ENCODE measurements around the gene IL17REL. TPM values are rescaled to one million over a fixed set of nuclear protein-coding genes. Genes with fewer than 3 reads are reported as not detected.

IL17REL gene
- polyA plus RNA-seq, 3 donors = not detected

DNA sequence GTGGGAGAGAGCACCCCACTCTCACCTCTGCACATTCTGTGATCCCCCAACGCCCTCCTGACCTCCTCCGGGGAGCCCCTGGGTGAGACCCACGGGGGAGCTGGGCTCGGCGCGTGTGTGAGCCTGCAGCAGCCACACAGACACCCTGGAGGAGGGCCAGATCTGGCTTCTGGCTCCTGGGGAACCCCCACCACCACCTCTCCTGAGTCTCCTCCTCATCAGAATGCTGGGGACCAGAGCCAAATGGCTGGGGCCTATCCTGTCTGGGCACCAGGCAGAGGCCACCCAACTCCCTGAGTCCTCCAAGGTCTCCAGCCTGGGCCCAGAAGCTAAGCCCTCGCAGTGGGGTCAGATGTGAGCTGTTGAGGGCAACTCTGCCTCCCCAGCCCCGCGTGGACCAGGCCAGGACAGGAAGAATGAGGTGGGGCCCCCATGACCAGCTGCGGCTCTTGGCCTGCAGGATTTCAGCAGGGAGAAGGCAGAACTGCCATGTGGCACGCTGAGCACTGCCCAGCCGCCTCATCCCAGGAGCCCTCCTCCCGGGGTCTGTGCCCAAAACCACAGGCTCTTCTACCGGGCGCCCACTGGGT lies 57.5 kb downstream of the IL17REL start:
- Mint-ChIP-seq H3K4me1 (peaks cover 28% of the 10 kb centered on the region), H3K36me3 (peaks cover 0 to 3% of the 10 kb centered on the region in 2 donors), H3K4me3 (no peak overlapping the region), H3K27me3 (ENCODE audit: low read depth in 3 of 3) (peaks cover 0 to 4% (median 2%) of the 10 kb centered on the region in 3 donors), H3K27ac (no peak overlapping the region), H3K9me3 (no peaks in the 10 kb centered on the region)
- TF ChIP-seq, protein P1, sequence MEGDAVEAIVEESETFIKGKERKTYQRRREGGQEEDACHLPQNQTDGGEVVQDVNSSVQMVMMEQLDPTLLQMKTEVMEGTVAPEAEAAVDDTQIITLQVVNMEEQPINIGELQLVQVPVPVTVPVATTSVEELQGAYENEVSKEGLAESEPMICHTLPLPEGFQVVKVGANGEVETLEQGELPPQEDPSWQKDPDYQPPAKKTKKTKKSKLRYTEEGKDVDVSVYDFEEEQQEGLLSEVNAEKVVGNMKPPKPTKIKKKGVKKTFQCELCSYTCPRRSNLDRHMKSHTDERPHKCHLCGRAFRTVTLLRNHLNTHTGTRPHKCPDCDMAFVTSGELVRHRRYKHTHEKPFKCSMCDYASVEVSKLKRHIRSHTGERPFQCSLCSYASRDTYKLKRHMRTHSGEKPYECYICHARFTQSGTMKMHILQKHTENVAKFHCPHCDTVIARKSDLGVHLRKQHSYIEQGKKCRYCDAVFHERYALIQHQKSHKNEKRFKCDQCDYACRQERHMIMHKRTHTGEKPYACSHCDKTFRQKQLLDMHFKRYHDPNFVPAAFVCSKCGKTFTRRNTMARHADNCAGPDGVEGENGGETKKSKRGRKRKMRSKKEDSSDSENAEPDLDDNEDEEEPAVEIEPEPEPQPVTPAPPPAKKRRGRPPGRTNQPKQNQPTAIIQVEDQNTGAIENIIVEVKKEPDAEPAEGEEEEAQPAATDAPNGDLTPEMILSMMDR (IDR thresholded peaks at IDR 0.05) = no peak
- Histone ChIP-seq H3K4me2 (replicated peaks; ENCODE audit: extremely low read depth, low read length, poor library complexity, severe bottlenecking) (no peak overlapping the region), H2AFZ (ENCODE audit: insufficient read depth, low read depth, low read length, poor library complexity, severe bottlenecking) (no peak overlapping the region), H3K9me3 (replicated peaks in 1 of 2; ENCODE audit: control insufficient read depth in 1 of 2, insufficient read depth in 1 of 2, low read length in 2 of 2) (no peaks in the 10 kb centered on the region), H3K27me3 (ENCODE audit: control insufficient read depth in 2 of 2, insufficient read depth in 2 of 2, low read length in 2 of 2) (no peaks in the 10 kb centered on the region), H3K36me3 (replicated peaks in 1 of 2; ENCODE audit: control insufficient read depth in 1 of 2, insufficient read depth in 2 of 2, low read length in 2 of 2) (no peaks in the 10 kb centered on the region), H4K20me1 (ENCODE audit: insufficient read depth, low read length) (no peaks in the 10 kb centered on the region), H3K4me3 (replicated peaks in 1 of 3; ENCODE audit: low read depth in 2 of 3, low read length in 3 of 3) (no peak overlapping the region), H3K79me2 (ENCODE audit: insufficient read depth, low read length) (peaks cover 6% of the 10 kb centered on the region), H3K27ac (ENCODE audit: low read depth in 1 of 2, low read length in 2 of 2) (no peak overlapping the region), H3K4me1 (ENCODE audit: control insufficient read depth in 1 of 2, insufficient read depth in 2 of 2, low read length in 2 of 2) (peaks cover 37 to 61% of the 10 kb centered on the region in 2 donors), H3K9ac (ENCODE audit: insufficient read depth, low read length, poor library complexity, severe bottlenecking) (no peak overlapping the region)
- DNase-seq = no peak
- WGBS (ENCODE audit: insufficient coverage) = 90% methylated on average over 12 of the region's 15 CpGs
- intact Hi-C loops (cut with micrococcal nuclease) = no loop called here

DNA sequence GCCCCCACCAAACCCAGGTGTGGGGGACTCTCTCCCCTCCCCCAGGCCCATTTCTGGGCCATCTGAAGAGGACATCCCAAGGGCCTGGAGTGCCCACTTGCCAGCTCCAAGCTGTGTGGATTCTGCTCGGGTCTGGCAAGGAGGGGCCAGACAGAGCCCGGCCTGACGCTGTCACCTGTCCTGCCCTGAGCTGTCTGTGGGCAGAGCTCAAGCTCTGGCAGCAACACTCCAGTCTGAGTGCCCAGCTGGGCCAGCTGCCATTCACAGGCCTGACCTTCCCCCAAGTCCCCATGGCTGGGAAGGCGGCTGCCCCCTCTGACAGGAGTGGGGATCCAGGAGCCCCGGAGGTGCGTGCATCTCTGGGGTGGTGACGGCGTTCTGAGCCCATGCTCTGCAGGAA lies 58.2 kb downstream of the IL17REL start:
- Histone ChIP-seq H4K20me1 (ENCODE audit: insufficient read depth, low read length) (no peaks in the 10 kb centered on the region), H3K79me2 (ENCODE audit: insufficient read depth, low read length) (peaks cover 4% of the 10 kb centered on the region), H3K9ac (ENCODE audit: insufficient read depth, low read length, poor library complexity, severe bottlenecking) (no peak overlapping the region), H3K27ac (ENCODE audit: low read depth in 1 of 2, low read length in 2 of 2) (no peak overlapping the region), H3K9me3 (replicated peaks in 1 of 2; ENCODE audit: control insufficient read depth in 1 of 2, insufficient read depth in 1 of 2, low read length in 2 of 2) (no peaks in the 10 kb centered on the region), H3K27me3 (ENCODE audit: control insufficient read depth in 2 of 2, insufficient read depth in 2 of 2, low read length in 2 of 2) (no peaks in the 10 kb centered on the region), H3K4me1 (ENCODE audit: control insufficient read depth in 1 of 2, insufficient read depth in 2 of 2, low read length in 2 of 2) (peaks cover 31 to 54% of the 10 kb centered on the region in 2 donors), H2AFZ (ENCODE audit: insufficient read depth, low read depth, low read length, poor library complexity, severe bottlenecking) (no peak overlapping the region), H3K4me3 (replicated peaks in 1 of 3; ENCODE audit: low read depth in 2 of 3, low read length in 3 of 3) (no peak overlapping the region), H3K4me2 (replicated peaks; ENCODE audit: extremely low read depth, low read length, poor library complexity, severe bottlenecking) (no peak overlapping the region), H3K36me3 (replicated peaks in 1 of 2; ENCODE audit: control insufficient read depth in 1 of 2, insufficient read depth in 2 of 2, low read length in 2 of 2) (no peaks in the 10 kb centered on the region)
- peaks cover 0 to 3% of the 10 kb centered on the region in 2 donors for H3K36me3 Mint-ChIP-seq
- no peak overlapping the region for H3K4me3 Mint-ChIP-seq
- H3K27ac Mint-ChIP-seq = no peak overlapping the region
- DNase-seq = no peak
- TF ChIP-seq, protein P1 (IDR thresholded peaks at IDR 0.05) = no peak
- H3K9me3 Mint-ChIP-seq = no peaks in the 10 kb centered on the region
- whole genome bisulfite sequencing (ENCODE audit: insufficient coverage) = 98% methylated on average over 8 of the region's 8 CpGs
- peaks cover 0 to 4% (median 2%) of the 10 kb centered on the region in 3 donors for H3K27me3 Mint-ChIP-seq (ENCODE audit: low read depth in 3 of 3)
- peaks cover 24% of the 10 kb centered on the region for H3K4me1 Mint-ChIP-seq
- intact Hi-C loops (cut with micrococcal nuclease) = no loop called here

All from CD14-positive monocyte (primary cell).